ENCODE results near the gene EME1.
"Not testable (repeated sequence)": the region's sequence is repeated elsewhere in the genome, so short reads cannot be mapped to it uniquely, and the experiment has no call there.

The EME1 gene

GRCh38 chr17:50425682-50426471 lies 52.8 kb downstream of the EME1 start, which contains the start of gene ACSF2:
TSS of gene ACSF2 (plus strand) at chr17:50426218. CDS start at chr17:50426262, 44 bp downstream.
- no peak for TF ChIP-seq CTCF (IDR thresholded peaks at IDR 0.05; ENCODE audit: low read depth, low read length)
- DNase-seq (ENCODE audit: extremely low read depth, low read depth), result no peak

- DNase-seq (ENCODE audit: extremely low read depth, low read depth), result no peak
- no peak for TF ChIP-seq CTCF (IDR thresholded peaks at IDR 0.05; ENCODE audit: low read depth, low read length)
Measured at GRCh38 chr17:50426472-50426782, 53.4 kb downstream of the EME1 start.

GRCh38 chr17:50426814-50427787 lies 54.1 kb downstream of the EME1 start:
- DNase-seq (ENCODE audit: extremely low read depth, low read depth), result no peak

GRCh38 chr17:50428126-50428525 lies 55.1 kb downstream of the EME1 start:
- not testable (repeated sequence) for DNase-seq (ENCODE audit: extremely low read depth, low read depth)

More at GRCh38 chr17:50426814-50427787, 54.1 kb downstream of the EME1 start:
- peak; percentile 16 for TF ChIP-seq CTCF (IDR thresholded peaks at IDR 0.05; ENCODE audit: low read depth, low read length)

- DNase-seq (ENCODE audit: extremely low read depth, low read depth), result no peak
- no peak for TF ChIP-seq CTCF (IDR thresholded peaks at IDR 0.05; ENCODE audit: low read depth, low read length)
Measured at GRCh38 chr17:50428831-50429424, 55.9 kb downstream of the EME1 start.

GRCh38 chr17:50429793-50430192 lies 56.8 kb downstream of the EME1 start:
- no peak for TF ChIP-seq CTCF (IDR thresholded peaks at IDR 0.05; ENCODE audit: low read depth, low read length)
- DNase-seq (ENCODE audit: extremely low read depth, low read depth), result no peak

All from AG09319 (cell line).